GM23338 (cell line): ENCODE data around the gene GBX1. TPM values are rescaled to one million over a fixed set of nuclear protein-coding genes. Genes with fewer than 3 reads are reported as not detected.
A peak's percentile ranks its signal among the peaks of the same experiment; 100 is the strongest.

ENCODE experiments used
- ATAC-seq: fragments of 200-7000 bp; cut with Tn5 transposase; 3 replicates; pipeline ENCODE4 v1.9.1; 2020
- DNase-seq: peaks from one replicate; pipeline ENCODE4 v3.0.0-alpha.2; 2015; ENCODE audit warnings: low spot score
- H2AFZ ChIP-seq: fragments of 200-600 bp; sonication (generic); 2 replicates; pipeline ENCODE4 v1.8.0; 2016; ENCODE audit warnings: antibody characterized with exemption, mild to moderate bottlenecking, moderate library complexity
- H3F3A ChIP-seq: fragments of 200-600 bp; sonication (generic); replicated peaks from 2 replicates; pipeline ENCODE4 v1.8.0; 2017; ENCODE audit warnings: antibody characterized with exemption, mixed run types, low read depth
- H3K27ac ChIP-seq: fragments of 200-600 bp; sonication (generic); 2 replicates; pipeline ENCODE4 v1.6.1; 2016; ENCODE audit warnings: low read depth
- H3K27me3 ChIP-seq: fragments of 200-600 bp; sonication (generic); 2 replicates; pipeline ENCODE4 v1.8.0; 2016; ENCODE audit warnings: mild to moderate bottlenecking, mixed run types, moderate library complexity; ENCODE audit not compliant: insufficient read depth
- H3K36me3 ChIP-seq: fragments of 200-600 bp; sonication (generic); 2 replicates; pipeline ENCODE4 v1.8.0; 2016; ENCODE audit warnings: mild to moderate bottlenecking; ENCODE audit not compliant: insufficient read depth
- H3K4me1 ChIP-seq: fragments of 200-600 bp; sonication (generic); 2 replicates; pipeline ENCODE4 v1.8.0; 2016; ENCODE audit warnings: mild to moderate bottlenecking, moderate library complexity; ENCODE audit not compliant: insufficient read depth
- H3K4me2 ChIP-seq: fragments of 200-600 bp; sonication (generic); 2 replicates; pipeline ENCODE4 v1.7.1; 2017; ENCODE audit warnings: mixed run types
- H3K4me3 ChIP-seq: fragments of 200-600 bp; sonication (generic); 2 replicates; pipeline ENCODE4 v1.6.1; 2016; ENCODE audit warnings: mixed run types
- H3K79me2 ChIP-seq: fragments of 200-600 bp; sonication (generic); replicated peaks from 2 replicates; pipeline ENCODE4 v1.8.0; 2017; ENCODE audit warnings: mild to moderate bottlenecking; ENCODE audit not compliant: insufficient read depth
- H3K9me2 ChIP-seq: fragments of 200-600 bp; sonication (generic); 2 replicates; pipeline ENCODE4 v1.8.0; 2017; ENCODE audit not compliant: insufficient read depth
- H4K20me1 ChIP-seq: fragments of 200-600 bp; sonication (generic); replicated peaks from 2 replicates; pipeline ENCODE4 v1.8.0; 2017; ENCODE audit warnings: mild to moderate bottlenecking; ENCODE audit not compliant: insufficient read depth
- H3K27ac Mint-ChIP-seq: 2 replicates; pipeline ENCODE4 v1.8.0; 2020; ENCODE audit warnings: inconsistent platforms, mild to moderate bottlenecking, moderate library complexity, mixed read lengths
- H3K27me3 Mint-ChIP-seq: 3 replicates; pipeline ENCODE4 v1.8.0; 2022; ENCODE audit warnings: low read depth, mild to moderate bottlenecking, moderate library complexity, mixed read lengths, inconsistent platforms; ENCODE audit not compliant: insufficient read depth, poor library complexity
- H3K36me3 Mint-ChIP-seq: 3 replicates; pipeline ENCODE4 v1.8.0; 2021; ENCODE audit warnings: low read depth, mild to moderate bottlenecking, inconsistent platforms, moderate library complexity, mixed read lengths
- H3K4me1 Mint-ChIP-seq: 3 replicates; pipeline ENCODE4 v1.8.0; 2020; ENCODE audit warnings: mild to moderate bottlenecking, inconsistent platforms, mixed read lengths
- H3K4me3 Mint-ChIP-seq: 3 replicates; pipeline ENCODE4 v1.8.0; 2021; ENCODE audit warnings: moderate library complexity, mild to moderate bottlenecking, inconsistent platforms, mixed read lengths
- H3K9me3 Mint-ChIP-seq: 3 replicates; pipeline ENCODE4 v1.8.0; 2020; ENCODE audit warnings: moderate library complexity, mild to moderate bottlenecking, inconsistent platforms, mixed read lengths
- CREB1 ChIP-seq: fragments of 250-450 bp; sonication (Bioruptor Pico); IDR thresholded peaks from 2 replicates; pipeline ENCODE4 v1.5.0; 2020; ENCODE audit warnings: low read depth, mild to moderate bottlenecking, moderate library complexity
- EZH2 ChIP-seq: fragments of 200-600 bp; sonication (generic); IDR thresholded peaks from one replicate; pipeline ENCODE4 v1.8.0; 2017; ENCODE audit warnings: antibody characterized with exemption, mild to moderate bottlenecking, low read depth; ENCODE audit not compliant: unreplicated experiment
- EZH2phosphoT487 ChIP-seq: fragments of 200-600 bp; sonication (generic); IDR thresholded peaks from one replicate; pipeline ENCODE4 v1.8.1; 2018; ENCODE audit warnings: antibody characterized with exemption; ENCODE audit not compliant: unreplicated experiment
- JUNB ChIP-seq: IDR thresholded peaks from one replicate; pipeline ENCODE4 v1.6.1; 2016; ENCODE audit warnings: antibody characterized with exemption; ENCODE audit not compliant: unreplicated experiment
- NANOG ChIP-seq: IDR thresholded peaks from 2 replicates; pipeline ENCODE4 v1.6.1; 2016; ENCODE audit warnings: antibody characterized with exemption, borderline replicate concordance
- POLR2AphosphoS5 ChIP-seq: IDR thresholded peaks from 2 replicates; pipeline ENCODE4 v1.6.1; 2016; ENCODE audit warnings: antibody characterized with exemption, low read depth
- STAT1 ChIP-seq: IDR thresholded peaks from one replicate; pipeline ENCODE4 v1.6.1; 2016; ENCODE audit warnings: antibody characterized with exemption; ENCODE audit not compliant: unreplicated experiment
- ZNF114 ChIP-seq: fragments of 250-450 bp; sonication (Bioruptor Pico); IDR thresholded peaks from 2 replicates; pipeline ENCODE4 v1.5.0; 2020; ENCODE audit warnings: mild to moderate bottlenecking, moderate library complexity
- ZNF331 ChIP-seq: fragments of 250-450 bp; sonication (Bioruptor Pico); IDR thresholded peaks from 2 replicates; pipeline ENCODE4 v1.5.0; 2020; ENCODE audit warnings: low read depth, mild to moderate bottlenecking, moderate library complexity
- polyA plus RNA-seq: library from polyadenylated mRNA; unstranded; fragments of >200 nt; fragmentation: Nextera tagmentation; extraction: Ambion mirVana; gene quantifications from 2 replicates; pipeline ENCODE4 v1.2.1, GENCODE V29; 2016
- total RNA-seq: library from RNA; depleted of rRNA; stranded (reverse); fragments of >200 nt; shearing (Covaris generic); gene quantifications from 2 replicates; pipeline ENCODE4 v1.2.3, GENCODE V29; 2014
- TF ChIP-seq, protein P1 (sequence below): IDR thresholded peaks from one replicate; pipeline ENCODE4 v1.6.1; 2018; ENCODE audit warnings: antibody characterized with exemption; ENCODE audit not compliant: unreplicated experiment
- TF ChIP-seq, protein P2 (sequence below): IDR thresholded peaks from 2 replicates; pipeline ENCODE4 v1.6.1; 2016; ENCODE audit warnings: antibody characterized with exemption
- TF ChIP-seq, protein P3 (sequence below): fragments of 250-450 bp; sonication (Bioruptor Pico); IDR thresholded peaks from 2 replicates; pipeline ENCODE4 v1.5.0; 2020; ENCODE audit warnings: mild to moderate bottlenecking, moderate library complexity
- TF ChIP-seq, protein P4 (sequence below), 2 experiments: fragments of 200-600 bp in 1 of 2; sonication (generic) in 1 of 2; conservative IDR thresholded peaks; 2 replicates each; pipeline versions ENCODE4 v1.5.1 to v1.6.1; 2016 to 2017; ENCODE audit warnings: antibody characterized with exemption in 2 of 2, low read depth in 2 of 2, mild to moderate bottlenecking in 2 of 2, moderate library complexity in 1 of 2

GBX1 gene
- total and polyA plus RNA-seq, 2 experiments from 2014 or later = 0.24 TPM; not detected in 1

DNA sequence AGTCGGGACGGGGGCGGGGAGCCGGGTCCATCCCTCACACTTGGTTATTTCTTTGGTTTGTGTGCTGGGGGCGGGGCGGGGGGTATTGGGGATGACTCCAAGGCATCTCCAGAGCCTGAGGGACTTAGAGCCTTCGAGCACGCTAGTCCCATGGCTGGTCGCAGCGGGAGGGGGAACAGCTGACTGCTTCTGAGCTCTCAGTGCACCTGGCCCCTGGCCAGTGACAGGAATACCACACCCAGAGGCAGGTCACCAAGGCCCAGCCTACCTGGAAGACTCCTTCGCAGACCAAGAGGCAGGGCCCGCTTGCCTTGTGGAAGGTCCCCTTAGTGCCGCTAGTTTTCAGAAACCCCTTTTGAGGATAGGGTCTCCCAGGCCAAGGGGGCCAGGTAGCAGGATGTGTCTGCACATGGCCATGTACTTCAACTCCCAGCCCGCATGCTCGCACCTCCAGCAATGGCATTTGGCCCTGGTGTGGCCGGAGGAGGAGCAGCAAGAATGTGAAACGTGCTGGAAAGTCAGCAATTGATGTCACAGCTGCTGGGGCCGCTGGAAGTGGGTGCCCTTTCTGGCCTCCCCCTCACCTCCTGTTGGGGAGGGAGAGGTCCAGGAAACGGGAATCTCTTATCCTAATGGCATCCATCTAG, 40.9 kb downstream of the GBX1 start:
- Mint-ChIP-seq H3K27me3 (peaks cover 38% of the 10 kb centered on the region), H3K36me3 (peaks cover 26% of the 10 kb centered on the region), H3K27ac (no peak overlapping the region), H3K4me3 (peak overlapping the region; percentile 82), H3K4me1 (peaks cover 37% of the 10 kb centered on the region), H3K9me3 (no peaks in the 10 kb centered on the region)
- Histone ChIP-seq H3K4me2 (peak overlapping the region; percentile 88), H3K9me2 (no peaks in the 10 kb centered on the region), H3K79me2 (no peaks in the 10 kb centered on the region), H3K4me1 (peaks cover 15% of the 10 kb centered on the region), H3K27ac (no peak overlapping the region), H2AFZ (no peak overlapping the region), H3K4me3 (peak overlapping the region; percentile 88), H4K20me1 (peaks cover 23% of the 10 kb centered on the region), H3F3A (peaks cover 21% of the 10 kb centered on the region), H3K36me3 (no peaks in the 10 kb centered on the region; the same call in 1 of the 2 replicates), H3K27me3 (peaks cover 22% of the 10 kb centered on the region)
- no peak for TF ChIP-seq STAT1
- TF ChIP-seq, protein P1, sequence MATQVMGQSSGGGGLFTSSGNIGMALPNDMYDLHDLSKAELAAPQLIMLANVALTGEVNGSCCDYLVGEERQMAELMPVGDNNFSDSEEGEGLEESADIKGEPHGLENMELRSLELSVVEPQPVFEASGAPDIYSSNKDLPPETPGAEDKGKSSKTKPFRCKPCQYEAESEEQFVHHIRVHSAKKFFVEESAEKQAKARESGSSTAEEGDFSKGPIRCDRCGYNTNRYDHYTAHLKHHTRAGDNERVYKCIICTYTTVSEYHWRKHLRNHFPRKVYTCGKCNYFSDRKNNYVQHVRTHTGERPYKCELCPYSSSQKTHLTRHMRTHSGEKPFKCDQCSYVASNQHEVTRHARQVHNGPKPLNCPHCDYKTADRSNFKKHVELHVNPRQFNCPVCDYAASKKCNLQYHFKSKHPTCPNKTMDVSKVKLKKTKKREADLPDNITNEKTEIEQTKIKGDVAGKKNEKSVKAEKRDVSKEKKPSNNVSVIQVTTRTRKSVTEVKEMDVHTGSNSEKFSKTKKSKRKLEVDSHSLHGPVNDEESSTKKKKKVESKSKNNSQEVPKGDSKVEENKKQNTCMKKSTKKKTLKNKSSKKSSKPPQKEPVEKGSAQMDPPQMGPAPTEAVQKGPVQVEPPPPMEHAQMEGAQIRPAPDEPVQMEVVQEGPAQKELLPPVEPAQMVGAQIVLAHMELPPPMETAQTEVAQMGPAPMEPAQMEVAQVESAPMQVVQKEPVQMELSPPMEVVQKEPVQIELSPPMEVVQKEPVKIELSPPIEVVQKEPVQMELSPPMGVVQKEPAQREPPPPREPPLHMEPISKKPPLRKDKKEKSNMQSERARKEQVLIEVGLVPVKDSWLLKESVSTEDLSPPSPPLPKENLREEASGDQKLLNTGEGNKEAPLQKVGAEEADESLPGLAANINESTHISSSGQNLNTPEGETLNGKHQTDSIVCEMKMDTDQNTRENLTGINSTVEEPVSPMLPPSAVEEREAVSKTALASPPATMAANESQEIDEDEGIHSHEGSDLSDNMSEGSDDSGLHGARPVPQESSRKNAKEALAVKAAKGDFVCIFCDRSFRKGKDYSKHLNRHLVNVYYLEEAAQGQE = no peak
- TF ChIP-seq, protein P2, sequence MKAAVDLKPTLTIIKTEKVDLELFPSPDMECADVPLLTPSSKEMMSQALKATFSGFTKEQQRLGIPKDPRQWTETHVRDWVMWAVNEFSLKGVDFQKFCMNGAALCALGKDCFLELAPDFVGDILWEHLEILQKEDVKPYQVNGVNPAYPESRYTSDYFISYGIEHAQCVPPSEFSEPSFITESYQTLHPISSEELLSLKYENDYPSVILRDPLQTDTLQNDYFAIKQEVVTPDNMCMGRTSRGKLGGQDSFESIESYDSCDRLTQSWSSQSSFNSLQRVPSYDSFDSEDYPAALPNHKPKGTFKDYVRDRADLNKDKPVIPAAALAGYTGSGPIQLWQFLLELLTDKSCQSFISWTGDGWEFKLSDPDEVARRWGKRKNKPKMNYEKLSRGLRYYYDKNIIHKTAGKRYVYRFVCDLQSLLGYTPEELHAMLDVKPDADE = no peak
- no peak for TF ChIP-seq EZH2phosphoT487
- TF ChIP-seq, protein P3, sequence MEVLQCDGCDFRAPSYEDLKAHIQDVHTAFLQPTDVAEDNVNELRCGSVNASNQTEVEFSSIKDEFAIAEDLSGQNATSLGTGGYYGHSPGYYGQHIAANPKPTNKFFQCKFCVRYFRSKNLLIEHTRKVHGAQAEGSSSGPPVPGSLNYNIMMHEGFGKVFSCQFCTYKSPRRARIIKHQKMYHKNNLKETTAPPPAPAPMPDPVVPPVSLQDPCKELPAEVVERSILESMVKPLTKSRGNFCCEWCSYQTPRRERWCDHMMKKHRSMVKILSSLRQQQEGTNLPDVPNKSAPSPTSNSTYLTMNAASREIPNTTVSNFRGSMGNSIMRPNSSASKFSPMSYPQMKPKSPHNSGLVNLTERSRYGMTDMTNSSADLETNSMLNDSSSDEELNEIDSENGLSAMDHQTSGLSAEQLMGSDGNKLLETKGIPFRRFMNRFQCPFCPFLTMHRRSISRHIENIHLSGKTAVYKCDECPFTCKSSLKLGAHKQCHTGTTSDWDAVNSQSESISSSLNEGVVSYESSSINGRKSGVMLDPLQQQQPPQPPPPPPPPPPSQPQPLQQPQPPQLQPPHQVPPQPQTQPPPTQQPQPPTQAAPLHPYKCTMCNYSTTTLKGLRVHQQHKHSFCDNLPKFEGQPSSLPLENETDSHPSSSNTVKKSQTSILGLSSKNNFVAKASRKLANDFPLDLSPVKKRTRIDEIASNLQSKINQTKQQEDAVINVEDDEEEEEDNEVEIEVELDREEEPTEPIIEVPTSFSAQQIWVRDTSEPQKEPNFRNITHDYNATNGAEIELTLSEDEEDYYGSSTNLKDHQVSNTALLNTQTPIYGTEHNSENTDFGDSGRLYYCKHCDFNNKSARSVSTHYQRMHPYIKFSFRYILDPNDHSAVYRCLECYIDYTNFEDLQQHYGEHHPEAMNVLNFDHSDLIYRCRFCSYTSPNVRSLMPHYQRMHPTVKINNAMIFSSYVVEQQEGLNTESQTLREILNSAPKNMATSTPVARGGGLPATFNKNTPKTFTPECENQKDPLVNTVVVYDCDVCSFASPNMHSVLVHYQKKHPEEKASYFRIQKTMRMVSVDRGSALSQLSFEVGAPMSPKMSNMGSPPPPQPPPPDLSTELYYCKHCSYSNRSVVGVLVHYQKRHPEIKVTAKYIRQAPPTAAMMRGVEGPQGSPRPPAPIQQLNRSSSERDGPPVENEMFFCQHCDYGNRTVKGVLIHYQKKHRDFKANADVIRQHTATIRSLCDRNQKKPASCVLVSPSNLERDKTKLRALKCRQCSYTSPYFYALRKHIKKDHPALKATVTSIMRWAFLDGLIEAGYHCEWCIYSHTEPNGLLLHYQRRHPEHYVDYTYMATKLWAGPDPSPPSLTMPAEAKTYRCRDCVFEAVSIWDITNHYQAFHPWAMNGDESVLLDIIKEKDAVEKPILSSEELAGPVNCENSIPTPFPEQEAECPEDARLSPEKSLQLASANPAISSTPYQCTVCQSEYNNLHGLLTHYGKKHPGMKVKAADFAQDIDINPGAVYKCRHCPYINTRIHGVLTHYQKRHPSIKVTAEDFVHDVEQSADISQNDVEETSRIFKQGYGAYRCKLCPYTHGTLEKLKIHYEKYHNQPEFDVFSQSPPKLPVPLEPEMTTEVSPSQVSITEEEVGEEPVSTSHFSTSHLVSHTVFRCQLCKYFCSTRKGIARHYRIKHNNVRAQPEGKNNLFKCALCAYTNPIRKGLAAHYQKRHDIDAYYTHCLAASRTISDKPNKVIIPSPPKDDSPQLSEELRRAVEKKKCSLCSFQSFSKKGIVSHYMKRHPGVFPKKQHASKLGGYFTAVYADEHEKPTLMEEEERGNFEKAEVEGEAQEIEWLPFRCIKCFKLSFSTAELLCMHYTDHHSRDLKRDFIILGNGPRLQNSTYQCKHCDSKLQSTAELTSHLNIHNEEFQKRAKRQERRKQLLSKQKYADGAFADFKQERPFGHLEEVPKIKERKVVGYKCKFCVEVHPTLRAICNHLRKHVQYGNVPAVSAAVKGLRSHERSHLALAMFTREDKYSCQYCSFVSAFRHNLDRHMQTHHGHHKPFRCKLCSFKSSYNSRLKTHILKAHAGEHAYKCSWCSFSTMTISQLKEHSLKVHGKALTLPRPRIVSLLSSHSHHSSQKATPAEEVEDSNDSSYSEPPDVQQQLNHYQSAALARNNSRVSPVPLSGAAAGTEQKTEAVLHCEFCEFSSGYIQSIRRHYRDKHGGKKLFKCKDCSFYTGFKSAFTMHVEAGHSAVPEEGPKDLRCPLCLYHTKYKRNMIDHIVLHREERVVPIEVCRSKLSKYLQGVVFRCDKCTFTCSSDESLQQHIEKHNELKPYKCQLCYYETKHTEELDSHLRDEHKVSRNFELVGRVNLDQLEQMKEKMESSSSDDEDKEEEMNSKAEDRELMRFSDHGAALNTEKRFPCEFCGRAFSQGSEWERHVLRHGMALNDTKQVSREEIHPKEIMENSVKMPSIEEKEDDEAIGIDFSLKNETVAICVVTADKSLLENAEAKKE (CRISPR knock-in tag) = no peak
- no peak for TF ChIP-seq ZNF114 (CRISPR knock-in tag)
- TF ChIP-seq ZNF331 (CRISPR knock-in tag) = no peak
- no peak for TF ChIP-seq CREB1
- TF ChIP-seq, protein P4, sequence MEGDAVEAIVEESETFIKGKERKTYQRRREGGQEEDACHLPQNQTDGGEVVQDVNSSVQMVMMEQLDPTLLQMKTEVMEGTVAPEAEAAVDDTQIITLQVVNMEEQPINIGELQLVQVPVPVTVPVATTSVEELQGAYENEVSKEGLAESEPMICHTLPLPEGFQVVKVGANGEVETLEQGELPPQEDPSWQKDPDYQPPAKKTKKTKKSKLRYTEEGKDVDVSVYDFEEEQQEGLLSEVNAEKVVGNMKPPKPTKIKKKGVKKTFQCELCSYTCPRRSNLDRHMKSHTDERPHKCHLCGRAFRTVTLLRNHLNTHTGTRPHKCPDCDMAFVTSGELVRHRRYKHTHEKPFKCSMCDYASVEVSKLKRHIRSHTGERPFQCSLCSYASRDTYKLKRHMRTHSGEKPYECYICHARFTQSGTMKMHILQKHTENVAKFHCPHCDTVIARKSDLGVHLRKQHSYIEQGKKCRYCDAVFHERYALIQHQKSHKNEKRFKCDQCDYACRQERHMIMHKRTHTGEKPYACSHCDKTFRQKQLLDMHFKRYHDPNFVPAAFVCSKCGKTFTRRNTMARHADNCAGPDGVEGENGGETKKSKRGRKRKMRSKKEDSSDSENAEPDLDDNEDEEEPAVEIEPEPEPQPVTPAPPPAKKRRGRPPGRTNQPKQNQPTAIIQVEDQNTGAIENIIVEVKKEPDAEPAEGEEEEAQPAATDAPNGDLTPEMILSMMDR (conservative IDR thresholded peaks at IDR 0.05; ENCODE audit: low read depth in 2 of 2) = no peak
- no peak for TF ChIP-seq POLR2AphosphoS5
- no peak for TF ChIP-seq JUNB
- TF ChIP-seq NANOG = no peak
- TF ChIP-seq EZH2 = no peak
- DNase-seq (peak; percentile 41), ATAC-seq (peak; percentile 4)
